GM19455 (cell line): Measurements from ENCODE around the gene AIF1.

Experiments used
- ATAC-seq: cut with Tn5 transposase; IDR thresholded peaks from one replicate; pipeline ENCODE4 v1.9.1; 2021; ENCODE audit not compliant: unreplicated experiment

Gene AIF1

GRCh38 chr6:31620586-31621319 is 5.7 kb downstream of the AIF1 start, which contains the start of gene PRRC2A:
TSS of gene PRRC2A (plus strand) at chr6:31620715. CDS start at chr6:31622790, 2,075 bp downstream.
- ATAC-seq = peak; percentile 53

GRCh38 chr6:31621320-31621939 is 6.4 kb downstream of the AIF1 start:
- ATAC-seq = no peak

DNA sequence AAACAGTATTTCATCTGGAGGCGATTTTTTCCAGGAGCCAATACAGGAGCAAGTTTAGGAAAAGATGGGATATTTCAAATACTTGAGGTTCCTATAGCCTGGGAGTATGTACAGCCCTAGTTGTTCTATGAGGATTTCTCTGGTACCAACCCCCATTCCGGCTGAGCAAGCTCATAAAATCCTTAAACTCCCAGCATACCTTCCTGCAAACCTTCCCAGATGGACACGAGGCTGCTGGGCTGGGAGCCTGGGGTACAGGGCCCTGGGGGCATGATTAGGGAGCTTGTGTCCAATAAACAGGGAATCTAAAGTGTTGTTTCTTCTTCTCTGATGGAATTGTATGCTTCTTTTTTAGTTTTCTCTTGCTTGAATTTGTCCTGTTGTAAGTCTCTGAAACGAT is 7.0 kb downstream of the AIF1 start:
- no peak for ATAC-seq

GRCh38 chr6:31622684-31623091 is 7.7 kb downstream of the AIF1 start:
- ATAC-seq = no peak

- no peak for ATAC-seq
Measured at GRCh38 chr6:31624070-31624469, 9.0 kb downstream of the AIF1 start.

DNA sequence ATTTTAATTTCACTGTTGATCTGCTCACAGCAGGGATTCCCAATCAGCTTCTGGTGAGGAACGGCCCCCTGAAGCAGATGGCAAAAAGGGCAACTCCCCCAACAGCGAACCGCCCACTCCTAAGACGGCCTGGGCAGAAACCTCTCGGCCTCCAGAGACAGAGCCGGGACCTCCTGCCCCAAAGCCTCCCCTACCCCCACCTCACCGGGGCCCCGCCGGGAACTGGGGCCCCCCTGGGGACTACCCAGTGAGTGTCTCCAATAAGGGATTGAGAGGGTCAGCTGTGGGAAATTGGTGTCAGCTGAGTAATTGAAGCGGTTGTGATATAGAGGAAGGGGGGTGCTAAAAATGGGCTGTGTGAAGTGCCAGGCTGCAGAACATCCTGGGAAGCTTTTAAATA is 11.9 kb downstream of the AIF1 start:
- no peak for ATAC-seq

- ATAC-seq = no peak
Measured at GRCh38 chr6:31627690-31628287, 12.8 kb downstream of the AIF1 start.

DNA sequence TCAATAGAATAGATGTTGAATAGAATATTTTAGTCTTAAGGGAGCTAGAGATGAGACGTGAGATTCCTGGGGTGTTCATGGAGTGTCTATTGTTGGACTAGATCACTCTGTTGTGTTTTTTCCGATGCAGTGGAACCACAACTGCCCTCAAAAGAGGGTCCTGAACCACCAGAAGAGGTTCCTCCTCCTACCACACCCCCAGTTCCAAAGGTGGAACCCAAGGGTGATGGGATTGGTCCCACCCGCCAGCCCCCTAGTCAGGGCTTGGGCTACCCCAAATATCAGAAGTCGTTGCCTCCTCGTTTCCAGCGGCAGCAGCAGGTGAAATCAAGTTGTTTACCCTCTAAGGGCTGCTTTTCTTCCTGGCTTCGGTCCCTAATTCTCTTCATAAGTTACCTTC is 14.0 kb downstream of the AIF1 start:
- ATAC-seq = no peak

DNA sequence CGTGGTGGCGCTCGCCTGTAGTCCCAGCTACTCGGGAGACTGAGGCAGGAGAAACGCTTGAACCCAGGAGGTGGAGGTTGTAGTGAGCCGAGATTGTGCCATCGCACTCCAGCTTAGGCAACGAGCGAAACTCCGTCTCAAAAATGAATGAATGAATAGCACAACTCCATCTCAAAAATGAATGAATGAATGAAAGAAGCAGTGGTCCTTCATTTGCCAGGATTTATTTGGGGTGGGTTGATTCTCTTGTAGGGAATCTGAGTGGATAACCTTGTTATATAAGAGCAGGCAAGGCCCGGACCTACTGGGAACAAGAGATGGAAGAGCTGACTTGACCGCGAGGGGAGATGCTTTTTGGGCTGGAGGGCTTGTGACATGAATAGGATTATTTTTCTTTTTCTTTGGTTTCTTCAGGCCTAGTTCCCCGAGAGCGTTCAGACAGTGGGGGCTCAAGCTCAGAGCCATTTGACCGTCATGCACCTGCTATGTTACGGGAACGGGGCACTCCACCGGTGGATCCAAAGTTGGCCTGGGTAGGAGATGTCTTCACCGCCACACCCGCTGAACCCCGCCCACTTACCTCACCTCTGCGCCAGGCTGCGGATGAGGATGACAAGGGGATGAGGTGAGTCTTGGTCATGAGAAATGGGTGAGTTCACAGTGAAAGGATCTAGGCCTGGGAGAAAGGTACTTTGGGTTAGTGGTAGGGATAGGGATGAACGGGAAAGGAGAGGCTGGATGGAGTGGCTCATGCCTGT is 15.3 kb downstream of the AIF1 start:
- no peak for ATAC-seq

GRCh38 chr6:31631209-31631608 is 16.2 kb downstream of the AIF1 start:
- ATAC-seq = no peak

GRCh38 chr6:31631681-31632278 is 16.7 kb downstream of the AIF1 start:
- no peak for ATAC-seq

DNA sequence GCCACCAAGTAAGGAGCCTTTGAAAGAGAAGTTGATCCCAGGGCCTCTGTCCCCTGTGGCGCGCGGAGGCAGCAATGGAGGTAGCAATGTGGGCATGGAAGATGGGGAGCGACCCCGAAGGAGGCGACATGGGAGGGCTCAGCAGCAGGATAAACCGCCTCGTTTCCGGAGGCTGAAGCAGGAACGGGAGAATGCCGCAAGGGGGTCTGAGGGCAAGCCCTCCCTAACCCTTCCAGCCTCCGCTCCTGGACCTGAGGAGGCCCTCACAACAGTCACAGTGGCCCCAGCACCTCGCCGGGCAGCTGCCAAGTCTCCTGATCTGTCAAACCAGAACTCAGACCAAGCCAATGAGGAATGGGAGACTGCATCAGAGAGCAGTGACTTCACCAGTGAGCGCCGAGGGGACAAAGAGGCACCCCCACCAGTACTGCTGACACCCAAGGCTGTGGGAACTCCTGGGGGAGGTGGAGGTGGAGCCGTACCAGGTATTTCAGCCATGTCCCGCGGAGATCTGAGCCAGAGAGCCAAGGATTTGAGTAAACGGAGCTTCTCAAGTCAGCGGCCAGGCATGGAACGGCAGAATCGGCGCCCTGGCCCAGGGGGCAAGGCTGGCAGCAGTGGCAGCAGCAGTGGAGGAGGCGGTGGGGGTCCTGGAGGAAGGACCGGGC is 17.4 kb downstream of the AIF1 start:
- no peak for ATAC-seq

DNA sequence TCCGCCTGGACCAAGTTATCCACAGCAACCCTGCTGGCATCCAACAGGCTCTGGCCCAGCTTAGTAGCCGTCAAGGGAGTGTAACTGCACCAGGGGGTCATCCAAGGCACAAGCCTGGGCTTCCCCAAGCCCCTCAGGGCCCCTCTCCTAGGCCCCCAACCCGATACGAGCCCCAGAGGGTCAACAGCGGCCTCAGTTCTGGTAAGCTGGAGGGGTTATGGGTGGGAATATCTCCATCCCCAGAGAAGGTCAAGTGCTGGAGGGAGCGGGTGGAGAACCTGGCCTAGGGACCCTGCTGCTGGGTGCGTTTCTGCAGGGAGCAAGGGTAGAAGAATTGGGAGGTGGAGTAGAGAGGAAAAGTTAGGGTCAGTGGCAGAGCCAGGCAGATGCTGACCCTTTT is 18.4 kb downstream of the AIF1 start:
- ATAC-seq = no peak

DNA sequence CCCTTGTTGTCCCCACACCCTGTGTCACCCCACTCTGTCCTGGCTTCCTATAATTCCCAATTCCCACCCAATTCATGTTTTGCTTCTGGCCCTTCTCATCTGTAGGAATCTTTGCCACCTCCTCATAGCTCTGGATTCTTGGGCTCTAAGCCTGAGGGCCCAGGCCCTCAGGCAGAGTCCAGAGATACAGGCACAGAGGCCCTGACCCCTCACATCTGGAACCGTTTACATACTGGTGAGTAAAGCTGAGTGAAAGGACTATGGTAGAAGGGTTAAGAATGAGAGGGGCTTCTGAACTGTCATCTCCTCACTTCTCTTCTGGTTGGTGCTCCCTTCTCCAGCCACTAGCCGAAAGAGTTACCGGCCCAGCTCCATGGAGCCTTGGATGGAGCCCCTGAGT is 19.1 kb downstream of the AIF1 start:
- ATAC-seq = no peak

GRCh38 chr6:31634969-31635575 is 20.0 kb downstream of the AIF1 start:
- ATAC-seq = no peak

- ATAC-seq = no peak
Measured at GRCh38 chr6:31636698-31637596, 21.9 kb downstream of the AIF1 start.

- ATAC-seq = no peak
Measured at GRCh38 chr6:31639043-31639442, 24.0 kb downstream of the AIF1 start.

DNA sequence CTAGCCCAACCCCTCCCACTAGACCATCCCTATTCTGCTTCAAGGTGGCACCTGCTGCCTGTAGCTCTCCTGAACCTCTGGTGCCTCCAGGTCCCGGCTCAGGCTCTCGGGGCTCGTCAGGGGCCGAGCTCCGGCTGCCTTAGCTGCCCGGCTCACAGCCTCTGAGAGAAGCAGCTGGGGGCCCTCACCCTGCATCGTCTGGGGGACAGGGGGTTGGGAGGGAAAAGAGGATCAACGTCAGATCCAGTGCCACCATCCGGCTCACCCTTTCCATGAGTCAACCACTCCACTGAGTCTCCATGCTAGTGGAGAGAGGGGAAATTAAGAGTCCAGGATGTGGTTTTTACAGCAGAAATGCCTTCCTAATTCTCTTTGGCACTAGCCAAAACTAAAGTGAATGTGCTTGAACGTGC is 24.4 kb downstream of the AIF1 start:
- no peak for ATAC-seq

- no peak for ATAC-seq
Measured at GRCh38 chr6:31640612-31641011, 25.6 kb downstream of the AIF1 start.
